Activated T-helper 17 cell treated with anti-CD3 and anti-CD28 coated beads, Interleukin-2, amount 50 U/mL, for 72 hours (primary cell): ENCODE results near the gene CLPTM1. TPM values are rescaled to one million over a fixed set of nuclear protein-coding genes. Genes with fewer than 3 reads are reported as not detected.

Experiments used
- ATAC-seq: fragments of 150-1000 bp; cut with Tn5 transposase; replicated peaks from 2 replicates; pipeline ENCODE4 v1.10.0; 2021; ENCODE audit warnings: mild to moderate bottlenecking, moderate library complexity
- H3K27ac Mint-ChIP-seq: one replicate; pipeline ENCODE4 v1.8.0; 2022; ENCODE audit warnings: mixed read lengths
- H3K27me3 Mint-ChIP-seq: one replicate; pipeline ENCODE4 v1.8.0; 2022; ENCODE audit warnings: mixed read lengths
- H3K36me3 Mint-ChIP-seq: one replicate; pipeline ENCODE4 v1.8.0; 2022; ENCODE audit warnings: low read depth, mild to moderate bottlenecking, mixed read lengths
- H3K4me1 Mint-ChIP-seq: one replicate; pipeline ENCODE4 v1.8.0; 2022; ENCODE audit warnings: mixed read lengths
- H3K4me3 Mint-ChIP-seq: one replicate; pipeline ENCODE4 v1.8.0; 2022; ENCODE audit warnings: mild to moderate bottlenecking, mixed read lengths
- H3K9me3 Mint-ChIP-seq: one replicate; pipeline ENCODE4 v1.8.0; 2022; ENCODE audit warnings: mixed read lengths
- total RNA-seq, 2 donors: library from RNA; stranded (reverse); gene quantifications; one replicate each; pipeline ENCODE4 v1.2.3, GENCODE V29; 2022

The CLPTM1 gene
- total RNA-seq, 2 donors from 2014 or later = 60.2 to 80.5 TPM

DNA sequence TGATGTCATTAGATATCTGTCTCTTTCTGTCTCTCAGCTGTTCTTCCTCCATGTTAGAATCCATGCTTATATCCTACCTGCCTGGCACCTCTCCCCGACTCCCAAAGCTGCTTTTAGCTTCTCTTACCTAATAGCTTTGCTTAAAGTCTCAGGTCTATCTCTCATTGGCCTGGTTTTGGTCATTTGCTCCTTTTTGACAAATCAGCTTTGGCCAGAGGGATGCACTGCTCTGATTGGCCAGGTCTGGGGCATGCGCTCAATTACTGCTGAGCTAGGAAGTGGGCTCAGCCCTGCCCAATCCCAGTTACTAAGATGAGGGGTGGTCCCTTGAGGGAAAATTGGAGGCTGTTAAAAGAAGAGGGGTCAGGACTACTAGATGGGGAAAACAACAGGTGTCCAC is 72.2 kb downstream of the CLPTM1 start:
- Mint-ChIP-seq H3K36me3 (peaks cover 94% of the 10 kb centered on the region), H3K27me3 (no peaks in the 10 kb centered on the region)

DNA sequence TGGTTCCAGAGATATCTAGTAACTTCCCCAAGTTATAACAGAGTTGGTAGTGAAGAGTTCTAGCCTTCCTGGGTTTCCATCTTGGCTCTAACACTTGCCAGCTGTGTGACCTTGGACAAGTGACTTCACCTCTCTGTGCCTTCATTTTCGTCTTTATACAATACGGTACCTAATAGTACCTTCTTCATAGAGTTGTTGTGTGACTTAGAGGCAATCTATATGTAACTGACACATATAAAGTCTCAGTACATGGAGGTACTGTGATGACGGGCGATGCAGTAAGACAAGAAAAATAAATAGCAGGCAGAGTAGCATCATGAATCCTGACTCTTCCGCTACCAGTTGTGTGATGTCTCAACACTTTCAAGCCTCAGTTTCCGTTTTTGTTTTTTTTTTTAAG is 75.6 kb downstream of the CLPTM1 start:
- no peak for ATAC-seq
- Mint-ChIP-seq H3K27me3 (no peaks in the 10 kb centered on the region), H3K27ac (no peak overlapping the region), H3K4me1 (no peaks in the 10 kb centered on the region), H3K9me3 (no peaks in the 10 kb centered on the region), H3K36me3 (peaks cover 95% of the 10 kb centered on the region), H3K4me3 (no peak overlapping the region)

More for the DNA sequence above, 72.2 kb downstream of the CLPTM1 start:
- Mint-ChIP-seq H3K27ac (no peak overlapping the region), H3K4me1 (no peaks in the 10 kb centered on the region), H3K4me3 (no peak overlapping the region), H3K9me3 (no peaks in the 10 kb centered on the region)
- no peak for ATAC-seq

DNA sequence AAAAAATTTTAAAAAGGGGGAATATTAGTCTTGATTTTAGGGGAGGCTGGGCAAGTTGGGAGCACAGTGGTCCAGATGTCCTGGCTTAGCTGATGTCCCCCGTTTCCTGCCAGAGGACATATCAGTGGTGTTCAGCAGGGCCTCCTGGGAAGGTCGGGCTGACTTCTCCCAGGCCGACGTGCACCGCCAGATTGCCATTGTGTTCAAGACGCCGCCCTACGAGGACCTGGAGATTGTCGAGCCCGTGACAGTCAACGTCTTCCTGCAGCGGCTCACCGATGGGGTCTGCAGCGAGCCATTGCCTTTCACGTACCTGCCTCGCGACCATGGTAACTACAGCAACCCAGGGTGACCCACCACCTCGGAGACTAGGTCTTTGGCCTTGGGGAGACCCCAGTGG is 77.2 kb downstream of the CLPTM1 start:
- ATAC-seq = no peak
- no peaks in the 10 kb centered on the region for H3K4me1 Mint-ChIP-seq
- peaks cover 93% of the 10 kb centered on the region for H3K36me3 Mint-ChIP-seq
- no peak overlapping the region for H3K27ac Mint-ChIP-seq
- H3K4me3 Mint-ChIP-seq = no peak overlapping the region
- H3K27me3 Mint-ChIP-seq = no peaks in the 10 kb centered on the region
- no peaks in the 10 kb centered on the region for H3K9me3 Mint-ChIP-seq

DNA sequence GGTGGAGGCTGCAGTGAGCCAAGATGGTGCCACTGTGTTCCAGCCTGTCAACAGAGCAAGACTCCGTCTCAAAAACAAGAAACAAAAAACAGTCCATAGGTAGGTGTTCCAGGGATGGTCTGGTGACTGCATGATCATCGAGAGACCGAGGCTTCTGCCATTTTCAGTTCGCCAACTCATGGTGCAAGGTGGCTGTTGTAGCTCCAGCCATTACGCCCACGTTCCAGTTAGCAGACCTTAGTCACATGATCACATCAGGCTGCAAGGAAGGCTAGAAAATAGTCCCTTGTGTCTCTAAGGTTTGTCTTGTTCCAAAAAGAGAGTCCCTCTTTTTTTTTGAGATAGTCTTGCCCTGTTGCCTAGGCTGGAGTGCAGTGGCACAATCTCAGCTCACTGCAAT is 80.6 kb downstream of the CLPTM1 start:
- no peaks in the 10 kb centered on the region for H3K27me3 Mint-ChIP-seq
- no peak for ATAC-seq
- no peak overlapping the region for H3K27ac Mint-ChIP-seq
- peaks cover 17% of the 10 kb centered on the region for H3K4me1 Mint-ChIP-seq
- H3K9me3 Mint-ChIP-seq = no peaks in the 10 kb centered on the region
- peaks cover 90% of the 10 kb centered on the region for H3K36me3 Mint-ChIP-seq
- H3K4me3 Mint-ChIP-seq = no peak overlapping the region

DNA sequence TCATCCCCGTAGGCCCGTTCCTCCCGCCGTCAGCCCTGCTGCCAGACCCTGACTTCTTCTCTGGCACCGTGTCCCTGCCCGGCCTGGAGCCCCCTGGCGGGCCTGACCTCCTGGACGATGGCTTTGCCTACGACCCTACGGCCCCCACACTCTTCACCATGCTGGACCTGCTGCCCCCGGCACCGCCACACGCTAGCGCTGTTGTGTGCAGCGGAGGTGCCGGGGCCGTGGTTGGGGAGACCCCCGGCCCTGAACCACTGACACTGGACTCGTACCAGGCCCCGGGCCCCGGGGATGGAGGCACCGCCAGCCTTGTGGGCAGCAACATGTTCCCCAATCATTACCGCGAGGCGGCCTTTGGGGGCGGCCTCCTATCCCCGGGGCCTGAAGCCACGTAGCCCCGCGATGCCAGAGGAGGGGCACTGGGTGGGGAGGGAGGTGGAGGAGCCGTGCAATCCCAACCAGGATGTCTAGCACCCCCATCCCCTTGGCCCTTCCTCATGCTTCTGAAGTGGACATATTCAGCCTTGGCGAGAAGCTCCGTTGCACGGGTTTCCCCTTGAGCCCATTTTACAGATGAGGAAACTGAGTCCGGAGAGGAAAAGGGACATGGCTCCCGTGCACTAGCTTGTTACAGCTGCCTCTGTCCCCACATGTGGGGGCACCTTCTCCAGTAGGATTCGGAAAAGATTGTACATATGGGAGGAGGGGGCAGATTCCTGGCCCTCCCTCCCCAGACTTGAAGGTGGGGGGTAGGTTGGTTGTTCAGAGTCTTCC is 82.4 kb downstream of the CLPTM1 start:
- Mint-ChIP-seq H3K4me1 (peaks cover 28% of the 10 kb centered on the region), H3K36me3 (peaks cover 90% of the 10 kb centered on the region), H3K9me3 (no peaks in the 10 kb centered on the region), H3K27me3 (no peaks in the 10 kb centered on the region), H3K27ac (no peak overlapping the region), H3K4me3 (peak overlapping the region; percentile 100)
- ATAC-seq = no peak

DNA sequence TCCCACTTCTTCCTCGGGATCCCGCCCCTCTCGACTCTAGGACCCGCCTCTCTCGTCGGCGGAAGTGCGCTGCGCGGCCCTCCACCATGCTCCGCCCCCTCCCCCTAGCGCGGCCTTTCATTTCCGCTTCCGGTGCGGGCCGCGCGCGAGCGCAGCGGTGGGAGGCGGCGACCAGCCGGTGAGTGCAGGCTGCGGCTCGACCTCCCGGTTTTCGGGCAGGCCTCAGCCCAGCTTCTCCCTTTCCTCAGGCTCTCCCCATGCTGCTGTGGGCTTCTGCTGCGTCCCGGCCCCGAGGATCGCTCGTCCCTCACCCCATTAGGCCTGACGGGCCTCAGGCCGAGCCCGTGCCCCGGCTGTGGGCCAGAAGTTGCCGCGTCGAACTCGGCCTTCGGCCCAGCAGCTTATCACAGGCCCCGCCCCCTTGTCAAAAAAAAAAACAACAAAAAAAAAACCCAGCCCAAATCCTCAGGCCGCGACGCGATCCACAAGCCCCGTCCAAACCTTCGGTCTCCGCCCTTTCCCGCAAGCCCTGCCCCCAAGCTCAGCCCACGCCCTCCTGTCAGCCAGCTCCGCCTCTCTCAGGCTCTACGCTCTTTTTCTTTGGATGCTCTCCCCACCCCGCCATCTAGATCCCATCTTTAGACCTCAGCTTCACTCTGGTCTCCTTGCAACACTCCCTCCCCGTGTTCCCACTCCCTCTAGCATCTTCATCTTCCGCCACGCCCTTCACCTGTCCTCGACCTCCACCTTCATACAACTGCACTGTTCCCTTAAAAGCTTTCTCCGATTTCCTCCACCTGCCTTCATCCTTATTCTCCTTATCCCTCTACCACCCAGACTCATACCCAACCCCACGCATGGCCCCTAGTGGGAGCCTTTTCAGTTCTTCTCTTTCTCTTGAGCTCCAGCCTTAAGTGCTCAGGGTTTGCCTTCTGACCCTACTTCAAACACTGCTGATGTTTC is 84.0 kb downstream of the CLPTM1 start, which contains the start of gene CLASRP:
Gene CLASRP (plus strand): TSS at position 115 of the 963 bp plus-strand sequence. CDS start 1,168 bp downstream, outside the sequence.
- H3K27me3 Mint-ChIP-seq = no peaks in the 10 kb centered on the region
- H3K36me3 Mint-ChIP-seq = peaks cover 95% of the 10 kb centered on the region
- H3K4me3 Mint-ChIP-seq = peak within 1 kb of the TSS; percentile 100
- peaks cover 28% of the 10 kb centered on the region for H3K4me1 Mint-ChIP-seq
- no peaks in the 10 kb centered on the region for H3K9me3 Mint-ChIP-seq
- H3K27ac Mint-ChIP-seq = peak within 1 kb of the TSS; percentile 99
- peak; percentile 99 for ATAC-seq

DNA sequence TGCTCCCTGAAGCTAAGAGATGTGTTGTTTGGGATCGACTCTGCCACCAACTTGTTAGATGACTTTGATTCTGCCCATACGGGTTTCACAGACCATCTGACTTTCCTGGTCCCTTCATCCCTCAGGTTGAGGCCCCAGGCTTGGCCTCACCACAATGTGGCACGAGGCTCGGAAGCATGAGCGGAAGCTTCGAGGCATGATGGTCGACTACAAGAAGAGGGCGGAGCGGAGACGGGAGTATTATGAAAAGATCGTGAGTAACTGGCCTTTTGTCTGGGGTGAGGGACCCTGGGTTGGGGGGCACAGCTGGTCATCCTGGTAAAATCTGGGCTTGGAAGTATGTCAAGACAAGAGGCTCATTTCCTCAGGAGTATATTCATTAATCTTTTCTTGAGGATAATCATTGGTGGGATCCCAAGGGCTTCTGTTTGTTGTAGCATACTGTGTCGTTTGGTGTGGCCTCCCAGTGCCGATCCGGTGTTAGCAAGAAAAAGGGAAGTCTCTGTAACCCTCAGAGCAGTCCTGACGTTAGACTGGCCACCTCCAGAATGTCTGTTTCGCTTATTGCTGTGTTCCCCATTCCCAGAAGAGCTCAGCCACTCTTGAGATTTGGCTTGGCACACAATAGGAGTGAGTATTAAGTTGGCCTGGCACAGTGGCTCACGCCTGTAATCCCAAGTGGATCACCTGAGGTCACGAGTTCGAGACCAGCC is 85.0 kb downstream of the CLPTM1 start:
- Mint-ChIP-seq H3K36me3 (peaks cover 95% of the 10 kb centered on the region), H3K27ac (peak overlapping the region; percentile 99)
- ATAC-seq = no peak

DNA sequence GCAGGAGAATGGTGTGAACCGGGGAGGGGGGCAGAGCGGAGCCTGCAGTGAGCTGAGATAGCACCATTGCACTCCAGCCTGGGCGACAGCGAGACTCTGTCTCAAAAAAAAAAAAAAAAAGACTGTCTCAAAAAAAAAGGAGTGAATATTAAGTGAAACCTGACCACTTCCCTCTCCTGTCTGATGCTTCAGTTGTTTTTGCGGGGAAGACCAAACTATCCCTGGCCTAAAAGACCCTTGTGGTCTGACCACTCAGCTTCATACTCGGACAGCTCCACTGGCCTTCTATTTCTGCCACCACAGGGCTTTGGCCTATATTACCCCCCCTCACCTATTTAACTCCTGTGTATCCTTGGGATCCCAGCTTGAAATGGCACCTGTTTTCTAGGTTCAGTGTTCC is 85.9 kb downstream of the CLPTM1 start:
- ATAC-seq = no peak
- H3K9me3 Mint-ChIP-seq = no peaks in the 10 kb centered on the region
- H3K4me1 Mint-ChIP-seq = peaks cover 35% of the 10 kb centered on the region
- H3K4me3 Mint-ChIP-seq = peak overlapping the region; percentile 100
- H3K36me3 Mint-ChIP-seq = peaks cover 95% of the 10 kb centered on the region
- H3K27me3 Mint-ChIP-seq = no peaks in the 10 kb centered on the region
- peak overlapping the region; percentile 70 for H3K27ac Mint-ChIP-seq

More for the DNA sequence above, 85.0 kb downstream of the CLPTM1 start:
- Mint-ChIP-seq H3K4me1 (peaks cover 28% of the 10 kb centered on the region), H3K9me3 (no peaks in the 10 kb centered on the region), H3K27me3 (no peaks in the 10 kb centered on the region), H3K4me3 (peak overlapping the region; percentile 100)

Other genes with a start within 250 kb of the CLPTM1 start
- gene BCL3, start 206.7 kb upstream of the CLPTM1 start, total RNA-seq = 10 to 100 TPM; 79.0 to 86.3 TPM
- not detected for gene CBLC, start 177.5 kb upstream of the CLPTM1 start, total RNA-seq
- not detected for gene BCAM, start 146.3 kb upstream of the CLPTM1 start, total RNA-seq
- under 1 TPM; 0.45 to 0.64 TPM for gene NECTIN2, start 109.1 kb upstream of the CLPTM1 start, total RNA-seq
- gene TOMM40, start 64.1 kb upstream of the CLPTM1 start, total RNA-seq = 100 to 1,000 TPM in 1 of 2 donors, 10 to 100 TPM in 1; 55.3 to 165 TPM
- gene APOE, start 49.6 kb upstream of the CLPTM1 start, total RNA-seq = 1 to 10 TPM in 1 of 2 donors, under 1 TPM in 1; 0.91 to 2.2 TPM
- 1 to 10 TPM in 1 of 2 donors, under 1 TPM in 1; 0.89 to 1.6 TPM for gene APOC1, start 40.8 kb upstream of the CLPTM1 start, total RNA-seq
- not detected for gene APOC4, start 13.1 kb upstream of the CLPTM1 start, total RNA-seq
- not detected for gene APOC2, start 9.3 kb upstream of the CLPTM1 start, total RNA-seq
- 10 to 100 TPM; 41.4 to 52.0 TPM for gene RELB, start 46.1 kb downstream of the CLPTM1 start, total RNA-seq
- gene CLASRP, start 83.7 kb downstream of the CLPTM1 start, total RNA-seq = 10 to 100 TPM; 87.5 TPM
- 10 to 100 TPM in 1 of 2 donors, 1 to 10 TPM in 1; 6.7 to 11.6 TPM for gene ZNF296, start 121.1 kb downstream of the CLPTM1 start, total RNA-seq
- gene GEMIN7, start 123.9 kb downstream of the CLPTM1 start, total RNA-seq = 10 to 100 TPM; 56.9 to 57.2 TPM
- gene PPP1R37, start 137.8 kb downstream of the CLPTM1 start, total RNA-seq = 10 to 100 TPM; 19.8 to 27.7 TPM
- under 1 TPM; 0.06 to 0.40 TPM for gene NKPD1, start 205.6 kb downstream of the CLPTM1 start, total RNA-seq
- gene TRAPPC6A, start 222.9 kb downstream of the CLPTM1 start, total RNA-seq = 10 to 100 TPM; 12.9 to 32.1 TPM
- 10 to 100 TPM; 13.9 to 16.7 TPM for gene BLOC1S3, start 223.4 kb downstream of the CLPTM1 start, total RNA-seq